ENCODE results near the gene DCXR. TPM values are rescaled to one million over a fixed set of nuclear protein-coding genes. Genes with fewer than 3 reads are reported as not detected.

Gene DCXR
- total and polyA plus RNA-seq, 2 of the 13 experiments (the other 11 are each of a cell fraction or from before 2014, with no cell fraction given), result 287 to 311 TPM

- TF ChIP-seq ZNF770 (CRISPR knock-in tag; IDR thresholded peaks at IDR 0.05), result no peak
- TF ChIP-seq BRCA1 (CRISPR knock-in tag; IDR thresholded peaks at IDR 0.05), result no peak
- TF ChIP-seq SIX4 (CRISPR knock-in tag; IDR thresholded peaks at IDR 0.05), result no peak
- TF ChIP-seq ZNF326 (CRISPR knock-in tag; IDR thresholded peaks at IDR 0.05; ENCODE audit: borderline replicate concordance), result no peak
- no peak for TF ChIP-seq SOX6 (IDR thresholded peaks at IDR 0.05)
- peak; percentile 56 for TF ChIP-seq SOX6 (CRISPR knock-in tag; IDR thresholded peaks at IDR 0.05)
- no peak for TF ChIP-seq ZNF713 (CRISPR knock-in tag; IDR thresholded peaks at IDR 0.05)
- 0 out of 2 replicates have a peak, but pooled peaks have one; percentile 41 for TF ChIP-seq ZNF274 (CRISPR knock-in tag; IDR thresholded peaks at IDR 0.05)
- no peak for TF ChIP-seq PLRG1 (conservative IDR thresholded peaks at IDR 0.05)
- TF ChIP-seq BORCS8-MEF2B (CRISPR knock-in tag; IDR thresholded peaks at IDR 0.05), result 0 out of 2 replicates have a peak, but pooled peaks have one; percentile 33
- TF ChIP-seq, protein P1, sequence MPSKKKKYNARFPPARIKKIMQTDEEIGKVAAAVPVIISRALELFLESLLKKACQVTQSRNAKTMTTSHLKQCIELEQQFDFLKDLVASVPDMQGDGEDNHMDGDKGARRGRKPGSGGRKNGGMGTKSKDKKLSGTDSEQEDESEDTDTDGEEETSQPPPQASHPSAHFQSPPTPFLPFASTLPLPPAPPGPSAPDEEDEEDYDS (CRISPR knock-in tag; IDR thresholded peaks at IDR 0.05), result no peak
- no peak for TF ChIP-seq ZNF12 (CRISPR knock-in tag; IDR thresholded peaks at IDR 0.05)
- TF ChIP-seq BRF2 (CRISPR knock-in tag; IDR thresholded peaks at IDR 0.05), result no peak
- no peak for TF ChIP-seq ZNF264 (CRISPR knock-in tag; IDR thresholded peaks at IDR 0.05)
- TF ChIP-seq ZBTB21 (CRISPR knock-in tag; IDR thresholded peaks at IDR 0.05), result no peak
- no peak for TF ChIP-seq MTF1 (CRISPR knock-in tag; IDR thresholded peaks at IDR 0.05)
- TF ChIP-seq CBX1 (IDR thresholded peaks at IDR 0.05; ENCODE audit: low read depth), result no peak
- TF ChIP-seq, protein P2, sequence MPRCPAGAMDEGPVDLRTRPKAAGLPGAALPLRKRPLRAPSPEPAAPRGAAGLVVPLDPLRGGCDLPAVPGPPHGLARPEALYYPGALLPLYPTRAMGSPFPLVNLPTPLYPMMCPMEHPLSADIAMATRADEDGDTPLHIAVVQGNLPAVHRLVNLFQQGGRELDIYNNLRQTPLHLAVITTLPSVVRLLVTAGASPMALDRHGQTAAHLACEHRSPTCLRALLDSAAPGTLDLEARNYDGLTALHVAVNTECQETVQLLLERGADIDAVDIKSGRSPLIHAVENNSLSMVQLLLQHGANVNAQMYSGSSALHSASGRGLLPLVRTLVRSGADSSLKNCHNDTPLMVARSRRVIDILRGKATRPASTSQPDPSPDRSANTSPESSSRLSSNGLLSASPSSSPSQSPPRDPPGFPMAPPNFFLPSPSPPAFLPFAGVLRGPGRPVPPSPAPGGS (CRISPR knock-in tag; IDR thresholded peaks at IDR 0.05), result 0 out of 2 replicates have a peak, but pooled peaks have one; percentile 24
- TF ChIP-seq, protein P3, sequence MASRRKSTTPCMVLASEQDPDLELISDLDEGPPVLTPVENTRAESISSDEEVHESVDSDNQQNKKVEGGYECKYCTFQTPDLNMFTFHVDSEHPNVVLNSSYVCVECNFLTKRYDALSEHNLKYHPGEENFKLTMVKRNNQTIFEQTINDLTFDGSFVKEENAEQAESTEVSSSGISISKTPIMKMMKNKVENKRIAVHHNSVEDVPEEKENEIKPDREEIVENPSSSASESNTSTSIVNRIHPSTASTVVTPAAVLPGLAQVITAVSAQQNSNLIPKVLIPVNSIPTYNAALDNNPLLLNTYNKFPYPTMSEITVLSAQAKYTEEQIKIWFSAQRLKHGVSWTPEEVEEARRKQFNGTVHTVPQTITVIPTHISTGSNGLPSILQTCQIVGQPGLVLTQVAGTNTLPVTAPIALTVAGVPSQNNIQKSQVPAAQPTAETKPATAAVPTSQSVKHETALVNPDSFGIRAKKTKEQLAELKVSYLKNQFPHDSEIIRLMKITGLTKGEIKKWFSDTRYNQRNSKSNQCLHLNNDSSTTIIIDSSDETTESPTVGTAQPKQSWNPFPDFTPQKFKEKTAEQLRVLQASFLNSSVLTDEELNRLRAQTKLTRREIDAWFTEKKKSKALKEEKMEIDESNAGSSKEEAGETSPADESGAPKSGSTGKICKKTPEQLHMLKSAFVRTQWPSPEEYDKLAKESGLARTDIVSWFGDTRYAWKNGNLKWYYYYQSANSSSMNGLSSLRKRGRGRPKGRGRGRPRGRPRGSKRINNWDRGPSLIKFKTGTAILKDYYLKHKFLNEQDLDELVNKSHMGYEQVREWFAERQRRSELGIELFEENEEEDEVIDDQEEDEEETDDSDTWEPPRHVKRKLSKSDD (CRISPR knock-in tag; IDR thresholded peaks at IDR 0.05; ENCODE audit: low read depth), result no peak
- TF ChIP-seq ZNF468 (CRISPR knock-in tag; IDR thresholded peaks at IDR 0.05), result no peak
- 0 out of 2 replicates have a peak, but pooled peaks have one; percentile 18 for TF ChIP-seq HES4 (CRISPR knock-in tag; IDR thresholded peaks at IDR 0.05; ENCODE audit: borderline replicate concordance)
- no peak for TF ChIP-seq ZMYM4 (CRISPR knock-in tag; IDR thresholded peaks at IDR 0.05)
- no peak for TF ChIP-seq ZNF510 (CRISPR knock-in tag; IDR thresholded peaks at IDR 0.05; ENCODE audit: low read depth)
- TF ChIP-seq ARHGAP35 (CRISPR knock-in tag; IDR thresholded peaks at IDR 0.05; ENCODE audit: borderline replicate concordance), result no peak
- TF ChIP-seq MEIS2 (CRISPR knock-in tag; IDR thresholded peaks at IDR 0.05), result no peak
Observed at GRCh38 chr17:82039695-82040299, 2.3 kb upstream of the DCXR start (continued).
